NCI-H1436 treated with DMSO at 0.1 percent for 48 hours (cell line): ENCODE results near the gene RAB3C.

Experiments
- DNase-seq: peaks from one replicate; lab custom pipeline; 2025; lab: John Stamatoyannopoulos, UW

RAB3C gene

DNA sequence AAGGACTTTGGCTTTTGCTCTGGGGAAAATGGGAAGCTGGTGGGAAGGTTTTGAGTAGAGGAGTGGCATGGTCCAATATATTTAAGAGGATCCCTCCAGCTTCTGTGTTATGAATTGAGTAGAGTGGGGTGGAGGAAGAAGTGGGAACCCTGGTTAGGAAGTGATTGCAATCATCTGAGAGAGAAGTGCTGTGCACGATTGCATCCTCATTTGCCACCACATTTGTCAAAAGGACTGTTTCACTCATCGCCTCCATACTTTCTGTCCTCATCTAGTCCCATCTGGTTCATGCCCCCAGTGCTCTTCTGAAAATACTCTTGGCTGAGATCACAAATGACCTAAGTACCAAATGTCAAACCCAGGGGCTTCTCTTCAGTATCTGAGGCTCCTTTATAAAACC is 192.1 kb downstream of the RAB3C start:
- DNase-seq = no peak

DNA sequence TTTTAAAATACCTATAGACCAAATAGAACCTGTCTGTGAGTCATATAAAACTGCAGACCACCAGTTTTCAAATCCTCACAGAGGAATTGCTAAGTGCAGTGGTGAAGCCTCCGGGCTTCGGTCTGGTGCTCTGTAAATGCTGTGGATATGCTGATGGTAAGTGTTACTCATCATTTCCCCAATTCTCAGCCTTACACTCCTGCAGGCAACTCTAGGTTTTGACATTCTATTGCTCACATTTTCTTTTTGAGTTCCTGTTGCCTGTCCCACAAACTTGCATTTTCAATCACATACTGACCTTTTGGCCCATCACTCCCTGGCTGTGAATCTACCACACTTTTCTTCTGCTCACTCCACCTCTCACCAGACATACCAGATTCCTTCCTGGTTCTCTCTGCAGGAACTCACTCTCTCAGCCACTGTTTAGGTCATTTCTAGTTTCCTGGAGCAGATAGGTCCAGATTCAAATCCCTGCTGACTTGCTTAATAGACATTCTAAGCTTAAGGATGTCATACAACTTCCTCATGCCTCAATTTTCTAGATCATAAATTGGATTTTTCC is 192.9 kb downstream of the RAB3C start:
- DNase-seq = no peak

GRCh38 chr5:58776559-58776958 is 193.7 kb downstream of the RAB3C start:
- DNase-seq = no peak

- DNase-seq = no peak
These were observed 196.0 kb downstream of the RAB3C start for GRCh38 chr5:58778888-58779287.

GRCh38 chr5:58786035-58786434 is 203.2 kb downstream of the RAB3C start:
- no peak for DNase-seq

DNA sequence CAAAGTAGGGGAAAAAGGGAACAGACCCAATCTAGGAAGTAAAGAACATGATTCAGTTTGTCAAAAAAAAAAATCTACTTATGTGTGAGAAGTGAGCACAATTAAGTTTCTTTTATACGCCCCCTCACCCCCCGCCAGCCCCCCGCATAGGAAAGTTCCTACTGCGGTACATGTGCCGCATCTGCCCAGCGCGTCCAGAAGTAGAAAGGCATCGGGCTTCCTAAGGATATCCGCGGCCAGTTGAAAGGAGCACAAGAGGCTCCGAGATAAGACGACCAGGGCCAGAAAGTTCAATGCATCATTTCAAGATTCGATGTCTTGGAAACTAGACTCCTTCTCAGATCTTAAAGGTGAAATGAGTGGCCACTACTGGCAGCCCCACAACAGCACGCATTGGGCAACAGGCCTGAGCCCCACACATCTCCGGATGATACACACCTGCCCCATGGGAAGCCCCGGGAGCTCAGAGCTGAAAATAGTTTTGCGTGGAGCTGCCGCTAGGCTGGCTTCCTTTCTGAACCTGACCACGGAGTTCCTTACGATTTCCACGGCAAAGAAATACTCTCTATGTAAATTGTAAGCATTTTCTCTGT is 203.9 kb downstream of the RAB3C start:
- DNase-seq = no peak

GRCh38 chr5:58787987-58788386 is 205.1 kb downstream of the RAB3C start:
- no peak for DNase-seq

DNA sequence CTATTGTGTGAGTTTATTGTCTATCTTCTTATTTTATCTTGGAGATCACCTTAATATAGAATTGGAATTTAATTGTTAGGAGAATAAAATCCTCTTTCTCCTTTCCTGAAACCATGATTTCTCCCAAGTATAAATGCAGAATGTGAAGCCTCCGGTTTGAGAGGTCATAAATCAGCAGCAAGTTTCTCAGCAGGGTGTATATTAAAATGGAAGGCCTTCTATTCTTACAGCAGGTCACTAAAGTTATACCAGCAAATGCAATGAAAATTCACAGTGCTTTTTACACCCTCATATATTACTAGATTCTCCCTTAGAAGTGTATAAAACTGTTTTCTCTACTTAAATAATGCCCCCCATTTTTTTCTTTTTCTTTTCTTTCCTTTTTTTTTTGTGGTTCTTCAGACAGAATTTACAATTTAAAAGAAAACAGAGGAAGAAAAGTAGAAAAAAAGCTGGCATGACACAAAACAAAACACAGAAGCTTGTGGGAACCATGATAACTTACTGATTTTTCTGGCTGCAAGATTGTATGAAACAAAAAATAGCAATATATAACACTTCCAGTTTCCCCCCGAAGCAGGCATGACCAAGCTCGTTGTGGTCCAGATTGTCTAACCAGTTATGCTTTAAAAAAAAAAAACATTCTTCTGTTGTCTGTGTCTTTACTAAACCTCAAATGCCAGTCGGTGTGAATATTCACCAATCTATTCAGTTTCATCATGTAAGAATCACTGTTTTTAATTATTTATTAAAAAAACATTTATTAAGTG is 211.2 kb downstream of the RAB3C start:
- DNase-seq = no peak

DNA sequence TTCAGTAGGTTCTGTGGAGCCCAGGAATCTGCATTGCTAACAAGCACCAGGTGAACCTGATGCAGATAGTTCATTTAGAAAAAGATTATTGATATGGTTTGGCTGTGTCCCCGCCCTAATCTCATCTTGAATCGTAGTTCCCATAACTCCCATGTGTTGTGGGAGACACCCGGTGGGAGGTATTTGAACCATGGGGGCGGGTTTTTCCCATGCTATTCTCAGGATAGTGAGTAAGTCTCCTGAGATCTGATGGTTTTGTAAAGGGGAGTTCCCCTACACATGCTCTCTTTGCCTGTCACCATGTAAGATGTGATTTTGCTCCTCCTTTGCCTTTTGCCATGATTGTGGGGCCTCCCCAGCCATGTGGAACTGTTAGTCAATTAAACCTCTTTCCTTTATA is 212.0 kb downstream of the RAB3C start:
- no peak for DNase-seq

GRCh38 chr5:58795327-58795726 is 212.5 kb downstream of the RAB3C start:
- DNase-seq = no peak

GRCh38 chr5:58797021-58797420 is 214.1 kb downstream of the RAB3C start:
- DNase-seq = no peak

- no peak for DNase-seq
These were observed 217.5 kb downstream of the RAB3C start for GRCh38 chr5:58800356-58800755.

GRCh38 chr5:58800861-58801540 is 218.1 kb downstream of the RAB3C start:
- no peak for DNase-seq

DNA sequence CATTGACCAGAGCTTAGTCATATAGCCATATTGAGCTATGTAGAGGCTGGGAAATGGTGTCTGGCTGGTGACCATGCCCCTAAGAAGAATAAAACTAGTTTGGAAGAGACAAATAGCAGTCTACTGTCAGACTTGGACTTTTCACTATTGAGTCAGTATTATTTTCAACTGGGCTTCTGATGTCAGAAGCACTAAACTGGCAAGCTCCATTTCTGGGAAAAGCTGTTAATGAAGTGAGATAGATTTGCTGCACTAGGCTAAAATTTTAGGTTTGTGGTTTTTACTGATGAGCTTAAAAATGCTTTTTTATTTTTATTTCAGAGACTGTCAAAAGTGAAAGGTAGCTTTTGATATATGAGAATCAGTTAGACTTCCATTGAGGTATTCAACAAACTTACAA is 220.2 kb downstream of the RAB3C start:
- no peak for DNase-seq

- no peak for DNase-seq
These were observed 221.4 kb downstream of the RAB3C start for GRCh38 chr5:58804291-58804690.

DNA sequence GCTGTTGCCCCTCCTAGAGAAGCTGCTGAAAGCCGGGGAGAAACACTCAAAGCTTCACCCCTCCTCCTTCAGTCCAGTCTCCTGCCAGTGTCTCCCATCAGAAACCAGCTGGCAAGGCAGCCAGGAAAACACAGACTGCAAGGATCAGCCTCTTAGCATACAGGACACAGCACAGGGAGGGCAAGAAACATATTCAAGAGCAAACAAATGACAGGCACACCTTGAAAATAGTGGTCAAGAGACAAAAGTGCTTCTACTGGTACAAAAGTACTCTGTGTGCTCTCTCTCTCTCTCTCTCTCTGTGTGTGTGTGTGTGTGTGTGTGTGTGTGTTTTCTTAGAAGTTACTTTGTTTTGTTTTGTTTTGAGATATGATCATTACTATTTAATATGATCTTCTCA is 227.2 kb downstream of the RAB3C start:
- DNase-seq = no peak

DNA sequence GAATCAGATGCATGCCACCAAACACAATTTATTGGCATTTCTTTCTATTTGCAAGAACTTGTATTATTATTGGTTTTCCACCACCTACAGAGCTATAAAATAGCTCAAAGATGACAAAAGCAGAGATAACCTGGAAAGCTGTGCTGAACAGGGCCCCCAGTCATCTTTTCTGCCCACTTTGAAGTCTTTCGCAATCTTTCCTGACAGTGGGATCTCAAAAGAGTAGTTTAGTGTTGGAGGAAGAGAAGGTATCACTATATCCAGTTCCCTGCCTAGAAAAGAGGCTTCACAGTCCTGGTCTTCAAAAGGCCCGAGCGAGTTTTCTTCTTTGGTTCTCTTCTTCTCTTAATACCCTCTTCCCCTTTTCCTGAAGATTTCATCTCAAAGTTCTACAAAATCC is 231.0 kb downstream of the RAB3C start:
- DNase-seq = no peak

GRCh38 chr5:58816181-58816731 is 233.4 kb downstream of the RAB3C start:
- no peak for DNase-seq

- no peak for DNase-seq
These were observed 235.6 kb downstream of the RAB3C start for GRCh38 chr5:58818465-58818864.

DNA sequence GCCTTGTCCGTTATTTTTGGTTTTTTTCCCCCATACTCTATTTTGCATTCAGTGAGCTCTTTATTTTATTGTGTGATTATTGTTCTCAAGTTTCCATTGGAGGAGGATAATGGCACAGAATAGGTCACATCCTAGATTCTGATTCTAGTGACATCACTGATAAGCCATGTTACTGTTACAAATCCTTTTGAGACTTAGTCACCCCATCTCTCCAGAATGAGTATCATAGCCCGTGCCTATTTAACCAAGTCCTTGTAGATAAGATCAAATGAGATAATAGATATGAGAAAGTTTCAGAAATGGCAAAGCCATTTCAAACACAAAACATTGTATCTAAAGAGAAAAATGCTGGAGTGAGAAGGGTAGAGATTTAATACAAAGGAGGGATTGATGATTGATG is 242.6 kb downstream of the RAB3C start:
- no peak for DNase-seq

GRCh38 chr5:58825899-58826298 is 243.0 kb downstream of the RAB3C start:
- DNase-seq = no peak

GRCh38 chr5:58827463-58827862 is 244.6 kb downstream of the RAB3C start:
- no peak for DNase-seq

DNA sequence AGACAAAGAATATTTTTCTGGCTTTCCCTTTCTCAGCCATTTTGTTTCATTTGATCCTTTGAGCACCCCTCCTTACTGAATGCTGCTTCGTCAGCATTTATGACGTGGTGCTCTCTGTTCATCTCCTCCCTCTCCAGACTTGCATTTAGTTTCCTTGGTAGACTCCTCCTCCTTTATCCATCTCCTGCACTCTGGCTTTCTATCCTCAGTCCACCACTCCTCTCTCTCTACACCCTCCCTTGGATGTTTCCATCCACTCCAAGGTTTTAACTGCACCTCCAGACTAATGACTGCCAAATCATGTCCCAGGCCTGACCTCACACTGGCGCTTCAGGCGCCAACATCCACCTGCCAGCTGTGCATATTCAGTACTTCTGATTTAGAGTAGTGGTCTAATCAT is 245.4 kb downstream of the RAB3C start:
- DNase-seq = no peak
